PC-9 (cell line): Measurements from ENCODE around the gene IGFBP6. TPM values are rescaled to one million over a fixed set of nuclear protein-coding genes. Genes with fewer than 3 reads are reported as not detected.

Experiments
- Bru-seq: library from RNA; stranded (reverse); fragments of 400-500 nt; gene quantifications from one replicate; lab custom pipeline; 2021; lab: Mats Ljungman, UMichigan
- BruChase-seq, 2 experiments: library from RNA; stranded (reverse); fragments of 400-500 nt; gene quantifications; one replicate each; lab custom pipeline; 2021; lab: Mats Ljungman, UMichigan
- BruUV-seq: library from RNA; stranded (reverse); fragments of 400-500 nt; replicated peaks from 2 replicates; lab custom pipeline; 2021; lab: Mats Ljungman, UMichigan
- CTCF ChIA-PET: fragments of 300-600 bp; sonication (Branson Sonifier 250); formaldehyde crosslinking; loops from one replicate; lab custom pipeline; 2022; ENCODE audit warnings: antibody characterized with exemption; lab: Charles Lee
- POLR2A ChIA-PET: fragments of 300-600 bp; sonication (Branson Sonifier 250); formaldehyde crosslinking; loops from one replicate; lab custom pipeline; 2022; ENCODE audit warnings: antibody characterized with exemption; ENCODE audit not compliant: unreplicated experiment; lab: Charles Lee
- DNase-seq, 2 experiments: peaks; one replicate each; pipeline versions ENCODE4 v3.0.0 to v3.0.0-alpha.2; 2015 to 2022; ENCODE audit warnings: mixed read lengths in 1 of 2
- H2AFZ ChIP-seq: fragments of 200-600 bp; sonication (generic); 2 replicates; pipeline ENCODE4 v1.8.1; 2017; ENCODE audit warnings: antibody characterized with exemption
- H3F3A ChIP-seq: fragments of 200-600 bp; sonication (generic); 2 replicates; pipeline ENCODE4 v1.8.1; 2017; ENCODE audit warnings: antibody characterized with exemption, mild to moderate bottlenecking, low read depth; ENCODE audit not compliant: insufficient read depth
- H3K27ac ChIP-seq: fragments of 200-600 bp; sonication (generic); 2 replicates; pipeline ENCODE4 v1.6.1; 2016; ENCODE audit warnings: mixed run types
- H3K27me3 ChIP-seq: fragments of 200-600 bp; sonication (generic); 2 replicates; pipeline ENCODE4 v1.6.1; 2016; ENCODE audit warnings: low read depth, mixed run types; ENCODE audit not compliant: insufficient read depth
- H3K36me3 ChIP-seq: fragments of 200-600 bp; sonication (generic); 2 replicates; pipeline ENCODE4 v1.6.1; 2016; ENCODE audit warnings: low read depth, mixed run types
- H3K4me1 ChIP-seq: fragments of 200-600 bp; sonication (generic); replicated peaks from 2 replicates; pipeline ENCODE4 v1.6.1; 2016; ENCODE audit warnings: mixed run types; ENCODE audit not compliant: insufficient read depth
- H3K4me2 ChIP-seq: fragments of 200-600 bp; sonication (generic); 2 replicates; pipeline ENCODE4 v1.6.1; 2017; ENCODE audit warnings: mixed run types
- H3K4me3 ChIP-seq: fragments of 200-600 bp; sonication (generic); 2 replicates; pipeline ENCODE4 v1.6.1; 2016; ENCODE audit warnings: mixed run types
- H3K79me2 ChIP-seq: fragments of 200-600 bp; sonication (generic); 2 replicates; pipeline ENCODE4 v1.6.1; 2017; ENCODE audit warnings: low read depth, mixed run types
- H3K9me2 ChIP-seq: fragments of 200-600 bp; sonication (generic); 2 replicates; pipeline ENCODE4 v1.8.1; 2017; ENCODE audit warnings: mild to moderate bottlenecking; ENCODE audit not compliant: insufficient read depth
- H3K9me3 ChIP-seq: fragments of 200-600 bp; sonication (generic); 2 replicates; pipeline ENCODE4 v1.8.1; 2016; ENCODE audit warnings: low read depth; ENCODE audit not compliant: insufficient read depth
- H4K20me1 ChIP-seq: fragments of 200-600 bp; sonication (generic); 2 replicates; pipeline ENCODE4 v1.8.1; 2017; ENCODE audit not compliant: insufficient read depth
- CTCF ChIP-seq: fragments of 200-600 bp; sonication (generic); conservative IDR thresholded peaks from 2 replicates; pipeline ENCODE4 v1.6.1; 2017; ENCODE audit warnings: mixed run types, antibody characterized with exemption, mild to moderate bottlenecking, moderate library complexity
- EZH2 ChIP-seq: fragments of 200-600 bp; sonication (generic); IDR thresholded peaks from 2 replicates; pipeline ENCODE4 v1.8.0; 2017; ENCODE audit warnings: antibody characterized with exemption, low read depth
- intact Hi-C: fragments of 100-400 bp; cut with micrococcal nuclease; formaldehyde crosslinking; loops from one replicate; pipeline ENCODE4 v1.10.0; 2022; ENCODE audit not compliant: unreplicated experiment
- long read RNA-seq: library from polyadenylated mRNA; stranded (forward); transcript quantifications from one replicate; pipeline ENCODE4 v2.0.0, GENCODE V29; 2022
- total RNA-seq: library from RNA; stranded (reverse); gene quantifications from 2 replicates; pipeline ENCODE4 v1.2.3, GENCODE V29; 2021

IGFBP6 gene
- total RNA-seq (290 and 333 TPM in 2 replicates), Bru-seq, nascent RNA (percentile 76 among the genes with signal in this experiment), BruChase-seq, experiment 1, labeled RNA remaining after a 2-hour chase (percentile 81 among the genes with signal in this experiment), BruChase-seq, experiment 2, labeled RNA remaining after a 6-hour chase (percentile 86 among the genes with signal in this experiment)
- long read RNA-seq, transcript IGFBP6-201 (4 exons, 1,169 nt), result major isoform, 804 of 877 reads
- long read RNA-seq, transcript IGFBP6-204 (4 exons, 597 nt), result minor isoform, 8 of 877 reads
- long read RNA-seq, partial matches to known transcripts, result 21 of 877 reads
- long read RNA-seq, other reads (novel, unspliced or antisense), result 43 of 877 reads

DNA sequence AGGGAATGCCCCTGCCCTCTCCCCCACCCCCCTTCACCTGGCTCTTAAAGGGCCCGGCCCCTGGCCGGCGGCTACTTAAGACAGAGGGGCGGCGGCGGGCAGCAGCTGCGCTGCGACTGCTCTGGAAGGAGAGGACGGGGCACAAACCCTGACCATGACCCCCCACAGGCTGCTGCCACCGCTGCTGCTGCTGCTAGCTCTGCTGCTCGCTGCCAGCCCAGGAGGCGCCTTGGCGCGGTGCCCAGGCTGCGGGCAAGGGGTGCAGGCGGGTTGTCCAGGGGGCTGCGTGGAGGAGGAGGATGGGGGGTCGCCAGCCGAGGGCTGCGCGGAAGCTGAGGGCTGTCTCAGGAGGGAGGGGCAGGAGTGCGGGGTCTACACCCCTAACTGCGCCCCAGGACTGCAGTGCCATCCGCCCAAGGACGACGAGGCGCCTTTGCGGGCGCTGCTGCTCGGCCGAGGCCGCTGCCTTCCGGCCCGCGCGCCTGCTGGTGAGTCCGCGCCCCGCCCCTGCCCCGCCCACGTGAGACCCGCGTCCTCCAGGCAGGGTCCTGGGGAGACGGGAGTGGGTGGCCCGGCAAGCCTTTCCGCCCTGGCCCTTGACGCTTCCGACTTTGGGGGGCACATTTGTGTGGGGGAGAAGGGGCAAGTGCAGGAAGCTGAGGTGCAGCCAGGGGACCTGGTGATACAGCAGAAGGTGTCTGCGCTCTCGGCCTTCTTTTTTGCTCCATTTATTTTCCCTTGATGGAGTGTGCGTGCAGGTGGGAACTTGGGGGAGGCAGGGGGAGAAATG, at the start of gene IGFBP6:
TSS of gene IGFBP6 (plus strand) at position 104 of the 790 bp plus-strand sequence. CDS start at position 155, 51 bp downstream.
- Histone ChIP-seq H2AFZ (peak within 1 kb of the TSS; percentile 96), H3K79me2 (no peaks in the 10 kb centered on the region; the same call in 1 of the 2 replicates), H3K9me3 (no peaks in the 10 kb centered on the region), H3K9me2 (no peaks in the 10 kb centered on the region), H4K20me1 (no peaks in the 10 kb centered on the region), H3K4me3 (peak within 1 kb of the TSS; percentile 96), H3K4me1 (peaks cover 22% of the 10 kb centered on the region), H3F3A (peaks cover 33% of the 10 kb centered on the region; the same call in 1 of the 2 replicates), H3K27me3 (no peaks in the 10 kb centered on the region), H3K27ac (peak within 1 kb of the TSS; percentile 87), H3K4me2 (peak within 1 kb of the TSS; percentile 87), H3K36me3 (0 out of 2 replicates have a peak, but pooled peaks cover 6% of the 10 kb centered on the region)
- POLR2A ChIA-PET, result interaction anchor here (0.6 to 2.0 kb wide), 2 partner anchors 19 to 107 kb away, joined by 6 to 25 read pairs; partner anchors contain the start of gene SPRYD3
- intact Hi-C loops, result loop anchor here (2.0 kb wide), 1 partner anchor 19 kb away; the partner anchor contains the start of gene SPRYD3
- CTCF ChIA-PET, result interaction anchor here (0.6 to 3.4 kb wide), 5 partner anchors 18 to 201 kb away, joined by 3 to 16 read pairs (median 3); partner anchors contain the start of gene SPRYD3
- no TSS peak for BruUV-seq
- TF ChIP-seq CTCF (no peak), EZH2 (no peak)
- DNase-seq, result peak in 1 of 2 experiments; percentile 65

DNA sequence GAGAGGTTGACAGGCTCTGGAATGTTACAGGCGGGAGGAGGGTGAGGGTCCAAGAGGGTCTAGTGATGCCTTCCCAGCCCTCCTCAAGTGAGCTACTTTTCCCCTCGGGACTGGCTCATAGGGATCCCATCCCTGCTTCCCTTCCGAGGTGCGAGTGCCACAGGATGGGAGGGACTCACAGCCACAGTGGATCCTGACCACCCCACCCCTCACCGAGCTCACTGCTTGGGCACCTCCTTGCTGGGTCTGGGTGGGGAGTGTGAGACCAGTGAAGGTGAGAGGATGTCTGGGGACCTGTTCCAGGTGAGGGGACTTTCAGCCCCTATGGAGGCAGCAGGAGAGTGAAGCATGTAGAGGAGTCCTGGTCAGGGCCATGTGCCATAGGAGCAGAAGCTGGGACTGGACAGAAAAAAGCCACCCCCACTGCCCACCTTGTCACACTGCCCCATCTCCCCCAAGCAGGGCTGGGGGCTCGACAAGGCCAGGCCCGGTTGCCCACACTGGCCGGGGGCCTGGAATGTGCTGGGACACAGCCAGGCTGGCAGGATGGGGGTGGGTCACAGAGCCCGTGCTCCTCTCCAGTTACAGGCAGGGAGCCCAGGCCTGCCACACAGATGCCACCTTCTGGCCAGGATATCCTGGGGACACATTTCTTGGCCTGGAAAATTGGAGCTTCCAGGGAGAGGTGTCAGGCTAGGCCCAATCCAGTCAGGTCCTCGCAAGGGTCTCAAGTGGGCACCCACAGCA, 49.3 kb upstream of the IGFBP6 start:
- BruUV-seq, result TSS peak; percentile 29
- Histone ChIP-seq H2AFZ (no peak overlapping the region), H3K9me3 (no peaks in the 10 kb centered on the region), H3K9me2 (no peaks in the 10 kb centered on the region), H3K27me3 (no peaks in the 10 kb centered on the region), H3K36me3 (no peaks in the 10 kb centered on the region), H3K4me1 (peaks cover 32% of the 10 kb centered on the region), H4K20me1 (peaks cover 10% of the 10 kb centered on the region; the same call in 1 of the 2 replicates), H3K4me2 (no peak overlapping the region), H3K4me3 (no peak overlapping the region), H3K27ac (peak overlapping the region; percentile 36), H3K79me2 (peaks cover 11% of the 10 kb centered on the region), H3F3A (peaks cover 54% of the 10 kb centered on the region)
- intact Hi-C loops, result loop anchor here (2.0 to 5.0 kb wide), 2 partner anchors 31 to 41 kb away; partner anchors contain the start of genes EIF4B and SPRYD3
- POLR2A ChIA-PET, result interaction anchor here (0.5 to 1.1 kb wide), 7 partner anchors 13 to 1153 kb away, joined by 3 to 26 read pairs (median 3); partner anchors contain the start of gene SPRYD3
- TF ChIP-seq CTCF, result no peak; the same call in 1 of the 2 replicates
- TF ChIP-seq EZH2, result no peak
- CTCF ChIA-PET, result interaction anchor here (1.0 to 2.0 kb wide), 4 partner anchors 13 to 373 kb away, joined by 4 to 14 read pairs (median 6); no protein-coding TSS in a partner anchor
- peak in 1 of 2 experiments; percentile 70 for DNase-seq
